ENCODE measurements around the gene PEAK1. TPM values are rescaled to one million over a fixed set of nuclear protein-coding genes. Genes with fewer than 3 reads are reported as not detected.

The PEAK1 gene
- total RNA-seq, 2 donors from 2014 or later, result 25.4 to 38.4 TPM

GRCh38 chr15:77064539-77065308 is 355.2 kb downstream of the PEAK1 start:
- no peak overlapping the region for H3K27ac ChIP-seq (ENCODE audit: low read depth, low read length)
- H3K9me3 ChIP-seq (ENCODE audit: control insufficient read depth, low read length), result no peaks in the 10 kb centered on the region
- H3K4me3 Mint-ChIP-seq, result no peak overlapping the region
- no peaks in the 10 kb centered on the region for H3K27me3 Mint-ChIP-seq (ENCODE audit: insufficient read depth)
- no peak overlapping the region for H3K27ac Mint-ChIP-seq
- no peaks in the 10 kb centered on the region for H3K9me3 Mint-ChIP-seq
- H3K9ac ChIP-seq (ENCODE audit: extremely low read depth, low read length, poor library complexity, severe bottlenecking), result no peak overlapping the region
- TF ChIP-seq CTCF (conservative IDR thresholded peaks at IDR 0.05), result no peak
- peaks cover 7% of the 10 kb centered on the region for H3K36me3 Mint-ChIP-seq (ENCODE audit: low read depth)
- H3K4me3 ChIP-seq (ENCODE audit: low read length), result no peak overlapping the region
- no peaks in the 10 kb centered on the region for H3K27me3 ChIP-seq (ENCODE audit: control insufficient read depth, insufficient read depth, low read length, poor library complexity, severe bottlenecking)
- H3K4me1 ChIP-seq (ENCODE audit: control insufficient read depth, insufficient read depth, low read length), result peaks cover 2% of the 10 kb centered on the region
- DNase-seq, result no peak
- peaks cover 18% of the 10 kb centered on the region for H3K4me1 Mint-ChIP-seq
- 93 to 100% methylated on average over 2 to 5 of the region's 6 CpGs for WGBS, 2 experiments (ENCODE audit: insufficient coverage in 1 of 2, insufficient read length in 1 of 2)
- H3K36me3 ChIP-seq (ENCODE audit: control insufficient read depth, insufficient read depth, low read length), result peaks cover 18% of the 10 kb centered on the region

DNA sequence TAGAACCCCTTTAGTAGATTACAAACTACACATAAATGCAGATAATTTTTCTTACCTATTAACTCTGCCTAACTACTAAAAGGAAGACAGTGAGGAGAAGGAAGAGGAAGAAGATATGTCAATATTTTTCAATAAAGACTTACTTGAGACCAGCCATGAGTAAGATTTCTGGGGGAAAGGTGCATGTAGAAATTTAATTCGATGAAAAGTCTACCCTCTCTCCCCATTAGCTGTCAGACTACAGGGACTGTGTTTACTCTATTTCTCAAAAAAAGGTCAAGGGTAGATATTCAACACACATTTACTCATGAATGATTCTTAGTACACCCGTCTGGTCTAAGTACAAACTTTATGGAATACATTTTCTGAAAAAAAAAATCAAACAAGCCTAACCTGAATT is 355.8 kb downstream of the PEAK1 start:
- no peak overlapping the region for H3K27ac Mint-ChIP-seq
- WGBS, 2 experiments (ENCODE audit: insufficient coverage in 1 of 2, insufficient read length in 1 of 2), result 83 to 89% methylated on average over 1 to 2 of the region's 2 CpGs

GRCh38 chr15:77063249-77063648 is 356.7 kb downstream of the PEAK1 start:
- Histone ChIP-seq H3K9ac (ENCODE audit: extremely low read depth, low read length, poor library complexity, severe bottlenecking) (no peak overlapping the region), H3K4me1 (ENCODE audit: control insufficient read depth, insufficient read depth, low read length) (peaks cover 2% of the 10 kb centered on the region), H3K27me3 (ENCODE audit: control insufficient read depth, insufficient read depth, low read length, poor library complexity, severe bottlenecking) (no peaks in the 10 kb centered on the region), H3K27ac (ENCODE audit: low read depth, low read length) (no peak overlapping the region), H3K4me3 (ENCODE audit: low read length) (no peak overlapping the region), H3K36me3 (ENCODE audit: control insufficient read depth, insufficient read depth, low read length) (peaks cover 11% of the 10 kb centered on the region), H3K9me3 (ENCODE audit: control insufficient read depth, low read length) (no peaks in the 10 kb centered on the region)
- peaks cover 15% of the 10 kb centered on the region for H3K4me1 Mint-ChIP-seq
- peaks cover 5% of the 10 kb centered on the region for H3K36me3 Mint-ChIP-seq (ENCODE audit: low read depth)
- no peaks in the 10 kb centered on the region for H3K27me3 Mint-ChIP-seq (ENCODE audit: insufficient read depth)
- no peaks in the 10 kb centered on the region for H3K9me3 Mint-ChIP-seq
- no peak for DNase-seq
- no peak for TF ChIP-seq CTCF (conservative IDR thresholded peaks at IDR 0.05)
- H3K4me3 Mint-ChIP-seq, result no peak overlapping the region
- H3K27ac Mint-ChIP-seq, result no peak overlapping the region

More for the DNA sequence above, 355.8 kb downstream of the PEAK1 start:
- H3K36me3 Mint-ChIP-seq (ENCODE audit: low read depth), result peaks cover 7% of the 10 kb centered on the region
- no peak overlapping the region for H3K4me3 Mint-ChIP-seq
- H3K4me1 Mint-ChIP-seq, result peaks cover 15% of the 10 kb centered on the region
- TF ChIP-seq CTCF (conservative IDR thresholded peaks at IDR 0.05), result no peak
- H3K27me3 ChIP-seq (ENCODE audit: control insufficient read depth, insufficient read depth, low read length, poor library complexity, severe bottlenecking), result no peaks in the 10 kb centered on the region
- no peak overlapping the region for H3K4me3 ChIP-seq (ENCODE audit: low read length)
- H3K9me3 Mint-ChIP-seq, result no peaks in the 10 kb centered on the region
- H3K36me3 ChIP-seq (ENCODE audit: control insufficient read depth, insufficient read depth, low read length), result peaks cover 17% of the 10 kb centered on the region
- H3K27ac ChIP-seq (ENCODE audit: low read depth, low read length), result no peak overlapping the region
- no peaks in the 10 kb centered on the region for H3K27me3 Mint-ChIP-seq (ENCODE audit: insufficient read depth)
- no peak for DNase-seq
- H3K9ac ChIP-seq (ENCODE audit: extremely low read depth, low read length, poor library complexity, severe bottlenecking), result no peak overlapping the region
- H3K4me1 ChIP-seq (ENCODE audit: control insufficient read depth, insufficient read depth, low read length), result peaks cover 2% of the 10 kb centered on the region
- H3K9me3 ChIP-seq (ENCODE audit: control insufficient read depth, low read length), result no peaks in the 10 kb centered on the region

Measured in endodermal cell (in vitro differentiated cells).